ENCODE results near the gene PGAP6. TPM values are rescaled to one million over a fixed set of nuclear protein-coding genes. Genes with fewer than 3 reads are reported as not detected.

PGAP6 gene
- total RNA-seq, 1 donor = 54.3 TPM

DNA sequence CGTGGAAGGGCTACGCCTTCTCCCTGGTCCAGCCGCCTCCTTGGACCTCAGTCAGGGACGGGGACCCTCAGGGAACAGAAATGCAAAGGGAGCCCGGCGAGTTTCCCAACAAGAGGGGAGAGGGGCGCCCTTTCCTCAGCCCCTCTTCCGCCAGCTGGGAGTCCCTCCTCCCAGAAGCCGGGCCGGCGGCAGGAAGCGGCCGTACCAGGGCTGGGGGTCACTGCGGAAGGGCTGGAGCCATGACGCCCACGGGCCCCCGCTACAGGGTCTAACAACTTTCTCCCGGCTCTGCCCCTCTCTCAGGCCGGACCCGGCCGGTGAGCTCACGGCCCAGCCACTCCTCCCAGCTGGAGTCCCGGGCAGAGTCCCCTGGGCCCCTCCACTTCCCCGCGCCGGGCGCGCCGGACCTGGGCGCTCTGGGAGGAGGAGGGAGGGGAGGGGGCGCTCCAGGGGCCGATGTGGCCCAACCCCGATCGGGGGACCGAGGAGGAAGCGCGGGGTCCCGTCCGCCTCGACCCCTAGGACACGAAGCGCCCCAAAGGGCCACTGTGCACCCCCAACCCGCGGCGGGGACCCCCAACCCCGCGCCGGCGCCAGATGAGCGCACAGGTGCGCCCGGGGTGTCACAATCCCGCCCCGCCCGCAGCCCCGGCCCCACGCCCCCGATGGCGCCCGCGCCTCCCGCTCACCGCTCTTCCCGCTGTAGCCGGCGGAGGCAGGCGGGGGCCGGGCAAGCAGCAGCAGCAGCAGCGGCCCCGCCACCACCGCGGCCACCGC, 578 bp downstream of the PGAP6 start:
- peak; percentile 97 for DNase-seq (ENCODE audit: insufficient read length, low spot score, missing footprints)
- peak overlapping the region; percentile 23 for H3K27ac ChIP-seq (ENCODE audit: low read depth, low read length)
- peaks cover 2% of the 10 kb centered on the region for H3K4me1 ChIP-seq (ENCODE audit: insufficient read depth, low read length)
- H3K27me3 ChIP-seq (ENCODE audit: insufficient read depth, low read length) = no peaks in the 10 kb centered on the region
- H3K4me3 ChIP-seq (ENCODE audit: insufficient read depth, low read length) = peak overlapping the region; percentile 83
- TF ChIP-seq, protein P1, sequence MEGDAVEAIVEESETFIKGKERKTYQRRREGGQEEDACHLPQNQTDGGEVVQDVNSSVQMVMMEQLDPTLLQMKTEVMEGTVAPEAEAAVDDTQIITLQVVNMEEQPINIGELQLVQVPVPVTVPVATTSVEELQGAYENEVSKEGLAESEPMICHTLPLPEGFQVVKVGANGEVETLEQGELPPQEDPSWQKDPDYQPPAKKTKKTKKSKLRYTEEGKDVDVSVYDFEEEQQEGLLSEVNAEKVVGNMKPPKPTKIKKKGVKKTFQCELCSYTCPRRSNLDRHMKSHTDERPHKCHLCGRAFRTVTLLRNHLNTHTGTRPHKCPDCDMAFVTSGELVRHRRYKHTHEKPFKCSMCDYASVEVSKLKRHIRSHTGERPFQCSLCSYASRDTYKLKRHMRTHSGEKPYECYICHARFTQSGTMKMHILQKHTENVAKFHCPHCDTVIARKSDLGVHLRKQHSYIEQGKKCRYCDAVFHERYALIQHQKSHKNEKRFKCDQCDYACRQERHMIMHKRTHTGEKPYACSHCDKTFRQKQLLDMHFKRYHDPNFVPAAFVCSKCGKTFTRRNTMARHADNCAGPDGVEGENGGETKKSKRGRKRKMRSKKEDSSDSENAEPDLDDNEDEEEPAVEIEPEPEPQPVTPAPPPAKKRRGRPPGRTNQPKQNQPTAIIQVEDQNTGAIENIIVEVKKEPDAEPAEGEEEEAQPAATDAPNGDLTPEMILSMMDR (IDR thresholded peaks at IDR 0.05; ENCODE audit: extremely low read depth, low read depth, low read length) = no peak
- H3K4me2 ChIP-seq (ENCODE audit: insufficient read depth, low read length) = peak overlapping the region; percentile 88
- H3K79me2 ChIP-seq (ENCODE audit: insufficient read depth, low read length) = peaks cover 30% of the 10 kb centered on the region
- no peaks in the 10 kb centered on the region for H3K9me3 ChIP-seq (ENCODE audit: low read depth, low read length)
- H4K20me1 ChIP-seq (ENCODE audit: insufficient read depth, low read length) = peaks cover 15% of the 10 kb centered on the region
- H3K36me3 ChIP-seq (ENCODE audit: insufficient read depth, low read length) = peaks cover 8% of the 10 kb centered on the region
- peak overlapping the region; percentile 70 for H2AFZ ChIP-seq (ENCODE audit: low read length)

DNA sequence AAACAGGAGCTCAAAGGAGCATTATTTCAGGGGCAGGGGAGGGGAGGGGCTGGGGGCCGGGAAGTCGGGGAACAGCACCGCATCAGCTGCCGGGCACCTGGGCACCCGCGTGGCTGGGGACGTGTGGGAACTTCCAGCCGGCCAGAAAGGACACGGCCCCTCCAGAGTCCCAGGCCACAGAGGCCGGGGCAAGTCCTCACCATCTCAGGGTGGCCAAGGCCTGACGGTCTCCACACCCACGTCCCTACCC, 1.1 kb downstream of the PGAP6 start:
- H3K4me3 ChIP-seq (ENCODE audit: insufficient read depth, low read length) = peak overlapping the region; percentile 83
- peaks cover 15% of the 10 kb centered on the region for H4K20me1 ChIP-seq (ENCODE audit: insufficient read depth, low read length)
- TF ChIP-seq, protein P1 (IDR thresholded peaks at IDR 0.05; ENCODE audit: extremely low read depth, low read depth, low read length) = no peak
- H3K79me2 ChIP-seq (ENCODE audit: insufficient read depth, low read length) = peaks cover 30% of the 10 kb centered on the region
- peak overlapping the region; percentile 70 for H2AFZ ChIP-seq (ENCODE audit: low read length)
- H3K9me3 ChIP-seq (ENCODE audit: low read depth, low read length) = no peaks in the 10 kb centered on the region
- H3K4me2 ChIP-seq (ENCODE audit: insufficient read depth, low read length) = peak overlapping the region; percentile 88
- no peak overlapping the region for H3K27ac ChIP-seq (ENCODE audit: low read depth, low read length)
- peaks cover 13% of the 10 kb centered on the region for H3K36me3 ChIP-seq (ENCODE audit: insufficient read depth, low read length)
- no peaks in the 10 kb centered on the region for H3K27me3 ChIP-seq (ENCODE audit: insufficient read depth, low read length)
- DNase-seq (ENCODE audit: insufficient read length, low spot score, missing footprints) = no peak
- peaks cover 2% of the 10 kb centered on the region for H3K4me1 ChIP-seq (ENCODE audit: insufficient read depth, low read length)

DNA sequence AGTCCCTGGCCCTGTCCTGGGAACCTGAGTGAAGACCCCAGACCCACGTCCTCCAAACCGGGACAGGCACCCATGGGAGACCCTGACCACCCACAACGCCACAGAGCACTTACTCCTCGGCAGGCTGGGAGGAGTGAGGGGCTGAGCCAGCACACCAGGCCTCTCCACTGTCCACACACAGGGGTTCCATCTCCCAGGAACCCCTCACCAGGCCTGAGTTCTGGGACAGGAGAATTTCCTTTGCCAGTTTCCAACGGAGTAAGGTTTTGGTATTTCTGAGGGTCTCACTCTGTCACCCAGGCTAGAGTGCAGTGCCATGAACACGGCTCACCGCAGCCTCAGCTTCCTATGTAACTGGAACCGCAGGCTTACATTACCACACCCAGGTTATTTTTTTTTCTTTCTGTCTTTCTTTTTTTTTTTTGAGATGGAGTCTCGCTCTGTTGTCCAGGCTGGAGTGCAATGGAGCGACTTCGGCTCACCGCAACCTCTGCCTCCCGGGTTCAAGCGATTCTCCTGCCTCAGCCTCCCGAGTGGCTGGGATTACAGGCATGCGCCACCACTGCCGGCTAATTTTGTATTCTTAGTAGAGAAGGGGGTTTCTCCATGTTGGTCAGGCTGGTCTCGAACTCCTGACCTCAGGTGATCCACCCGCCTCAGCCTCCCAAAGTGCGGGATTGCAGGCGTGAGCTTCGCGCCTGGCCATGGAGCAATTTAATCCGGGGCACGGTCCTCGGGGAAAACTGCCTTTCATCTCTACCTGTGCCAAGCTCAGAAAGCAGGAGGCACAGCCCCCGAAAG, 1.6 kb downstream of the PGAP6 start:
- peak overlapping the region; percentile 88 for H3K4me2 ChIP-seq (ENCODE audit: insufficient read depth, low read length)
- H2AFZ ChIP-seq (ENCODE audit: low read length) = no peak overlapping the region
- DNase-seq (ENCODE audit: insufficient read length, low spot score, missing footprints) = no peak
- no peak overlapping the region for H3K27ac ChIP-seq (ENCODE audit: low read depth, low read length)
- no peaks in the 10 kb centered on the region for H3K27me3 ChIP-seq (ENCODE audit: insufficient read depth, low read length)
- H3K4me3 ChIP-seq (ENCODE audit: insufficient read depth, low read length) = peak overlapping the region; percentile 83
- H4K20me1 ChIP-seq (ENCODE audit: insufficient read depth, low read length) = peaks cover 15% of the 10 kb centered on the region
- H3K79me2 ChIP-seq (ENCODE audit: insufficient read depth, low read length) = peaks cover 30% of the 10 kb centered on the region
- TF ChIP-seq, protein P1 (IDR thresholded peaks at IDR 0.05; ENCODE audit: extremely low read depth, low read depth, low read length) = no peak
- H3K9me3 ChIP-seq (ENCODE audit: low read depth, low read length) = no peaks in the 10 kb centered on the region
- peaks cover 13% of the 10 kb centered on the region for H3K36me3 ChIP-seq (ENCODE audit: insufficient read depth, low read length)
- H3K4me1 ChIP-seq (ENCODE audit: insufficient read depth, low read length) = peaks cover 2% of the 10 kb centered on the region
